Suprapubic skin (tissue), 4 donors: ENCODE measurements around the gene ATP11B. TPM values are rescaled to one million over a fixed set of nuclear protein-coding genes. Genes with fewer than 3 reads are reported as not detected.

Experiments
- DNase-seq, 2 donors: peaks; one replicate each; pipeline ENCODE4 v3.0.0-alpha.2; 2019; ENCODE audit warnings: low spot score in 2 of 2
- H3K27ac ChIP-seq: fragments of 200-600 bp; sonication (generic); one replicate; pipeline ENCODE4 v1.5.1; 2019
- H3K27me3 ChIP-seq: fragments of 200-600 bp; sonication (generic); one replicate; pipeline ENCODE4 v1.5.1; 2019
- H3K36me3 ChIP-seq: fragments of 200-600 bp; sonication (generic); one replicate; pipeline ENCODE4 v1.5.1; 2019
- H3K4me1 ChIP-seq: fragments of 200-600 bp; sonication (generic); one replicate; pipeline ENCODE4 v1.5.1; 2019
- H3K4me3 ChIP-seq: fragments of 200-600 bp; sonication (generic); one replicate; pipeline ENCODE4 v1.5.1; 2019; ENCODE audit warnings: mild to moderate bottlenecking
- H3K9me3 ChIP-seq: fragments of 200-600 bp; sonication (generic); one replicate; pipeline ENCODE4 v1.5.1; 2019
- EP300 ChIP-seq: sonication (generic); formaldehyde crosslinking; IDR thresholded peaks from one replicate; pipeline ENCODE4 v1.6.1; 2017; ENCODE audit warnings: antibody characterized with exemption
- POLR2A ChIP-seq, 2 donors: fragments of 450-650 bp; IDR thresholded peaks; one replicate each; pipeline ENCODE4 v1.6.1; 2017; ENCODE audit warnings: antibody characterized with exemption in 2 of 2, mild to moderate bottlenecking in 2 of 2, moderate library complexity in 2 of 2
- POLR2AphosphoS5 ChIP-seq, 3 donors: sonication (generic); formaldehyde crosslinking; IDR thresholded peaks; one replicate each; pipeline ENCODE4 v1.6.1; 2017; ENCODE audit warnings: antibody characterized with exemption in 3 of 3
- WGBS: methylation state at CpG from one replicate; pipeline ENCODE4 v1.1.5; 2018; 5-methylcytosine and 5-hydroxymethylcytosine counted together
- total RNA-seq, 4 donors: library from RNA; depleted of rRNA; stranded (reverse); fragments of >200 nt; gene quantifications; one replicate each; pipeline ENCODE4 v1.1.0, GENCODE V29; 2016
- TF ChIP-seq, protein P1 (sequence below), 2 donors: fragments of 200-600 bp in 1 of 2; fragments of 450-650 bp in 1 of 2; sonication (generic) in 1 of 2; IDR thresholded peaks; one replicate each; pipeline ENCODE4 v1.5.1; 2016 to 2019; ENCODE audit warnings: antibody characterized with exemption in 2 of 2, mild to moderate bottlenecking in 1 of 2, moderate library complexity in 1 of 2

The ATP11B gene
- total RNA-seq, 4 donors from 2014 or later, result 87.7 to 160 (median 122) TPM

DNA sequence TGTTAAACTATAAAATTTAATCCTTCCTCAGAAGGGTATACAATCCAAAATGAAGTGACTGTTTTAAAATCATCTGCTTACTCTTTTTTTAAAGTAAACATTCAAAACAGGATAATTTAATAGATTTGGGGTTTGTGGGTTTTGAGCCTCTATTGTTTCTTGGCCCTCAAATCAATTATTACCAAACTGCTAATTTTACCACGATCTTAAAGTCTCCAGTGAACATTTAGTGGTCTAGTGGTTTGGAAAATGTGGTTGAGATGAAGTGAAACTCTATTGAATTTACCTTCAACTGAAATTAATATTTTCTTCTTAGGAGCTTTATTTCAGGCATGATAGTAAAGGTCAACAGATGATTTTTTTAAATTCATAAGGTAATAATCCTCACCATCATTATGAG is 11.2 kb upstream of the ATP11B start:
- H3K27ac ChIP-seq, result no peak overlapping the region
- H3K36me3 ChIP-seq, result no peaks in the 10 kb centered on the region
- no peak overlapping the region for H3K4me3 ChIP-seq
- no peak for DNase-seq
- WGBS, result 71% methylated on average over 1 of the region's 1 CpG
- H3K27me3 ChIP-seq, result peaks cover 10% of the 10 kb centered on the region
- H3K4me1 ChIP-seq, result no peaks in the 10 kb centered on the region
- TF ChIP-seq, protein P1, sequence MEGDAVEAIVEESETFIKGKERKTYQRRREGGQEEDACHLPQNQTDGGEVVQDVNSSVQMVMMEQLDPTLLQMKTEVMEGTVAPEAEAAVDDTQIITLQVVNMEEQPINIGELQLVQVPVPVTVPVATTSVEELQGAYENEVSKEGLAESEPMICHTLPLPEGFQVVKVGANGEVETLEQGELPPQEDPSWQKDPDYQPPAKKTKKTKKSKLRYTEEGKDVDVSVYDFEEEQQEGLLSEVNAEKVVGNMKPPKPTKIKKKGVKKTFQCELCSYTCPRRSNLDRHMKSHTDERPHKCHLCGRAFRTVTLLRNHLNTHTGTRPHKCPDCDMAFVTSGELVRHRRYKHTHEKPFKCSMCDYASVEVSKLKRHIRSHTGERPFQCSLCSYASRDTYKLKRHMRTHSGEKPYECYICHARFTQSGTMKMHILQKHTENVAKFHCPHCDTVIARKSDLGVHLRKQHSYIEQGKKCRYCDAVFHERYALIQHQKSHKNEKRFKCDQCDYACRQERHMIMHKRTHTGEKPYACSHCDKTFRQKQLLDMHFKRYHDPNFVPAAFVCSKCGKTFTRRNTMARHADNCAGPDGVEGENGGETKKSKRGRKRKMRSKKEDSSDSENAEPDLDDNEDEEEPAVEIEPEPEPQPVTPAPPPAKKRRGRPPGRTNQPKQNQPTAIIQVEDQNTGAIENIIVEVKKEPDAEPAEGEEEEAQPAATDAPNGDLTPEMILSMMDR (IDR thresholded peaks at IDR 0.05), result no peak
- TF ChIP-seq POLR2A (IDR thresholded peaks at IDR 0.05) (no peak), POLR2AphosphoS5 (IDR thresholded peaks at IDR 0.05) (no peak), EP300 (no peak)
- peaks cover 5% of the 10 kb centered on the region for H3K9me3 ChIP-seq

DNA sequence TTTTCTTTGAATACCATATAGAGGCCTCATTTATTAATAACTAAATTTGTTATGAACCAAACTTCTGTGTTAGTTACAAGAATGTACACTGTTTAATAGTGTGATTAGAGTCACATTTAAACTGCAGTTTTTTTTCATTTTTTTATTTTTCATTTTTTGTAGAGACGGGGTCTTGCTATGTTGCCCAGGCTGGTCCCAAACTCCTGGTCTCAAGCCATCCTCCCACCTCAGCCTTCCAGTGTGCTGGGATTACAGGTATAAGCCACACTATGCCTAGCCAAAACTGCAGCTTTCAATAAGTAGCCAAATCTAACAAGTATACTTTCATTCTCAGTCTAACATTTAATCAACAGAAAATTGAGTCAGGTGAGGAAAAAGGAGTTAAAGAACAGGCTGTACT is 10.2 kb upstream of the ATP11B start:
- Histone ChIP-seq H3K27ac (no peak overlapping the region), H3K4me3 (no peak overlapping the region), H3K27me3 (peaks cover 10% of the 10 kb centered on the region), H3K9me3 (no peaks in the 10 kb centered on the region), H3K36me3 (no peaks in the 10 kb centered on the region), H3K4me1 (no peaks in the 10 kb centered on the region)
- WGBS, result 89% methylated on average over 1 of the region's 1 CpG
- no peak for TF ChIP-seq POLR2A (IDR thresholded peaks at IDR 0.05)
- no peak for TF ChIP-seq POLR2AphosphoS5 (IDR thresholded peaks at IDR 0.05)
- no peak for DNase-seq

DNA sequence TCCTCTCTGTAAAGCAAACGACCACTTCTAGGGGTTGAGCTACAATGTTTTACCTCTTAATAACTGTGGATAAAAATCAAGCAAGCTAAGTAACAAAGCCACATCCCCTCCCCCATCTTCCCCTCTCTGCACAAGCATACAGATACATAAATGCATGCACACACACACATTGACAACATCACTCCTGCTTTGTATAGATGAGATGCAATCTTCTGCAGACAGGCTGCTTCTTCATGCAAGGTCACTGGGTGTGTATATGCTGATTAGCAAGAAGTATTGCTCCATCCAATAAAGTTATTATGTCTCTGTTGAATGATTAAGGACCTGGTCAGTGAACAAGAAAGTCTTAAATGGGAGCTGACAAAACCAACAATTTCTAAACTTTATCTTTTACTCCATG is 8.8 kb upstream of the ATP11B start:
- no peaks in the 10 kb centered on the region for H3K4me1 ChIP-seq
- no peak for TF ChIP-seq EP300
- H3K4me3 ChIP-seq, result no peak overlapping the region
- no peak overlapping the region for H3K27ac ChIP-seq
- WGBS, result 41% methylated on average over 1 of the region's 1 CpG
- peaks cover 10% of the 10 kb centered on the region for H3K27me3 ChIP-seq
- H3K9me3 ChIP-seq, result no peaks in the 10 kb centered on the region
- DNase-seq, result no peak
- no peaks in the 10 kb centered on the region for H3K36me3 ChIP-seq

DNA sequence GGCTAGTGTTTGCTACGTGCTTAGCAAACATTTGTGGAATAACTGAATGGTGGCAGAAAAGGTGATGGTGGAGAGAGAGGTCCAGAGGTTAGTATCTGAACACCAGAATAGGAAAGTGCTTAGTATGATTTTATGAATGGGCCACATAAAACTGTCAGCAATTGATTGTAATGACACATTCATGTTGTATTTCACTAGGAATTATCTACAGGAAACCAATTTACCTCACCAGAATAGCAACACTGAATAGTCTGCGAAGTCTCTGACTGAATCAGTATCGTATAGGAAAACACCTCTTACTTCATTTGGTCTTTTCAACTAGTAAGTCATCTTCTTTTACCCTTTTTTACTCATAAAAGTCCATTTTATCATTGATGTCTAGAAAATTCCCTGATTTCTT is 8.2 kb upstream of the ATP11B start:
- H3K4me1 ChIP-seq, result no peaks in the 10 kb centered on the region
- H3K27me3 ChIP-seq, result peaks cover 10% of the 10 kb centered on the region
- H3K36me3 ChIP-seq, result no peaks in the 10 kb centered on the region
- TF ChIP-seq POLR2A (IDR thresholded peaks at IDR 0.05) (no peak), POLR2AphosphoS5 (IDR thresholded peaks at IDR 0.05) (no peak), EP300 (no peak)
- TF ChIP-seq, protein P1 (IDR thresholded peaks at IDR 0.05), result no peak
- H3K27ac ChIP-seq, result no peak overlapping the region
- WGBS, result 90% methylated on average over 3 of the region's 3 CpGs
- no peak for DNase-seq
- no peaks in the 10 kb centered on the region for H3K9me3 ChIP-seq
- H3K4me3 ChIP-seq, result no peak overlapping the region

DNA sequence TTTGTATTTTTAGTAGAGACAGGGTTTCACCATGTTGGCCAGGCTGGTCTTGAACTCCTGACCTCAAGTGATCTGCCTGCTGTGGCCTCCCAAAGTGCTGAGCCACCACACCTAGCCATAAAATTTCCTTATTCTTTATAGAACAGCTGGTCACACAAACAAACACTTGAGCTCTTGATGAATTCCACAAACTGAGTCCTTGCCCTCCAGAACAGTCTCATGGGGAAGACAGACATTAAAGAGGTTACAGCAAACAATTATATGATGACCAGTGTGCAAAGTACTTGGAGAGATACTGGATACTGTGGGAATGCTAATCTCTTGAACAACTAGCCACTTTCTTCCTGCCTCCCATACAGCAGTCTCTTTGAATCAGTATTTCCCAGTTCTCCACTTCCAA is 7.5 kb upstream of the ATP11B start:
- DNase-seq, result no peak
- Histone ChIP-seq H3K9me3 (no peaks in the 10 kb centered on the region), H3K27ac (no peak overlapping the region), H3K27me3 (peaks cover 10% of the 10 kb centered on the region), H3K4me3 (no peak overlapping the region), H3K36me3 (no peaks in the 10 kb centered on the region), H3K4me1 (no peaks in the 10 kb centered on the region)
- TF ChIP-seq POLR2AphosphoS5 (IDR thresholded peaks at IDR 0.05) (no peak), EP300 (no peak), POLR2A (IDR thresholded peaks at IDR 0.05) (no peak)
- TF ChIP-seq, protein P1 (IDR thresholded peaks at IDR 0.05), result no peak

DNA sequence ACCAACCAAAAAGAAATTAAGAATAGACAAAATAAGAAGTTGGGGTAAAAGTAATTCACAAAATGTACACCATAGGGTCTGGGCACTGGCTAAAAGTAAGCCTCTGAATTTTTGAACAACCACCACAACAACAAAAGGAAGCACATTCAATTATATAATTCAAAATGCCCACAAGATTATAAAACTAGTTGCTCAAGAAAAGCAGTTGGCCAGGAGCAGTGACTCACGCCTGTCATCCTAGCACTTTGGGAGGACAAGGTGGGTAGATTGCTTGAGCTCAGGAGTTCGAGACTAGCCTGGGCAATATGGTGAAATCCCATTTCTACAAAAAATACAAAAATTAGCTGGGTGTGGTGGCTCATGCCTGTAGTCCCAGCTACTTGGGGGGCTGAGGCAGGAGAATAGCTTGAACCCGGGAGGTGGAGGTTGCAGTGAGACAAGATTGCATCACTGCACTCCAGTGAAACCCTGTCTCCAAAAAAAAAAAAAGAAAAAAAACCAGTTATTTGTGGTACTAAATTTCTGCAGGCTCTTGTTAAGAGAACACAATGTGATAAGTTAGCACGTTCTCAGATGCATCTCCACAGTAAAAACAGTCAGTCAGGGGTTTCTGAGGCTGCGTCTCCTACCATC is 6.6 kb upstream of the ATP11B start:
- 84% methylated on average over 5 of the region's 5 CpGs for WGBS
- Histone ChIP-seq H3K4me1 (no peaks in the 10 kb centered on the region), H3K9me3 (no peaks in the 10 kb centered on the region), H3K27me3 (peaks cover 10% of the 10 kb centered on the region), H3K36me3 (no peaks in the 10 kb centered on the region), H3K27ac (no peak overlapping the region), H3K4me3 (no peak overlapping the region)
- TF ChIP-seq, protein P1 (IDR thresholded peaks at IDR 0.05), result no peak
- TF ChIP-seq POLR2AphosphoS5 (IDR thresholded peaks at IDR 0.05), result no peak
- no peak for TF ChIP-seq EP300
- no peak for TF ChIP-seq POLR2A (IDR thresholded peaks at IDR 0.05)
- no peak for DNase-seq
